SK-N-MC (cell line): ENCODE measurements around the gene SELENOS.
"Not testable (repeated sequence)": the region's sequence is repeated elsewhere in the genome, so short reads cannot be mapped to it uniquely, and the experiment has no call there.

ENCODE experiments used
- DNase-seq: peaks from one replicate; pipeline ENCODE4 v3.0.0-alpha.2; 2011; ENCODE audit warnings: low read depth, low spot score
- H3K27ac ChIP-seq: fragments of 200-600 bp; sonication (generic); 2 replicates; pipeline ENCODE4 v1.5.1; 2016; ENCODE audit warnings: mixed run types
- H3K36me3 ChIP-seq: fragments of 200-600 bp; sonication (generic); 2 replicates; pipeline ENCODE4 v1.6.1; 2017; ENCODE audit warnings: antibody characterized with exemption, low read length, mixed read lengths; ENCODE audit not compliant: insufficient read depth
- H3K4me3 ChIP-seq: fragments of 200-600 bp; sonication (generic); 2 replicates; pipeline ENCODE4 v1.5.1; 2016
- H3K9ac ChIP-seq: fragments of 200-600 bp; sonication (generic); 2 replicates; pipeline ENCODE4 v1.8.0; 2017; ENCODE audit warnings: mixed run types, mixed read lengths; ENCODE audit not compliant: insufficient read length
- H3K9me3 ChIP-seq: fragments of 200-600 bp; sonication (generic); 2 replicates; pipeline ENCODE4 v1.6.1; 2017; ENCODE audit warnings: low read depth, mild to moderate bottlenecking, antibody characterized with exemption, low read length, moderate library complexity, mixed read lengths
- EZH2 ChIP-seq: fragments of 200-600 bp; sonication (generic); IDR thresholded peaks from one replicate; pipeline ENCODE4 v1.6.1; 2017; ENCODE audit warnings: antibody characterized with exemption
- FOXP2 ChIP-seq: optimal IDR thresholded peaks from 2 replicates; pipeline ENCODE3; 2011; ENCODE audit warnings: mild to moderate bottlenecking, moderate library complexity; ENCODE audit not compliant: insufficient read depth; ENCODE audit errors: extremely low read length, control extremely low read depth
- POLR2AphosphoS5 ChIP-seq: IDR thresholded peaks from 2 replicates; pipeline ENCODE4 v1.6.1; 2012; ENCODE audit warnings: mild to moderate bottlenecking, low read depth, low read length, borderline replicate concordance

Gene SELENOS

GRCh38 chr15:101288905-101289513 is 11.7 kb upstream of the SELENOS start:
- H3K9me3 ChIP-seq = no peaks in the 10 kb centered on the region
- peak; percentile 45 for DNase-seq
- H3K36me3 ChIP-seq = peaks cover 81% of the 10 kb centered on the region
- H3K27ac ChIP-seq = no peak overlapping the region
- no peak for TF ChIP-seq POLR2AphosphoS5
- no peak for TF ChIP-seq FOXP2
- no peak for TF ChIP-seq EZH2
- no peak overlapping the region for H3K4me3 ChIP-seq
- H3K9ac ChIP-seq = no peak overlapping the region

DNA sequence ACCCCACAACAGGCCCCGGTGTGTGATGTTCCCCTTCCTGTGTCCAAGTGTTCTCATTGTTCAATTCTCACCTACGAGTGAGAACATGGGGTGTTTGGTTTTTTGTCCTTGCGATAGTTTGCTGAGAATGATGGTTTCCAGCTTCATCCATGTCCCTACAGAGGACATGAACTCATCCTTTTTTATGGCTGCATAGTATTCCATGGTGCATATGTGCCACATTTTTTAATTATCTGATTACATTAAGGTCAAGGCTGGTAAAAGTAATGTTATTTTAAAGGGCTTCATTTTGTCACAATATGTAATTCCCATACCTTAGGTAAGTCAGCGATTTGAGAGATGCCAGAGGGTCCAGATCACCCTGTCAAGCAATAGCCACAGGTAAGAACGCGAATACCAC is 10.1 kb upstream of the SELENOS start:
- peaks cover 92% of the 10 kb centered on the region for H3K36me3 ChIP-seq
- H3K27ac ChIP-seq, H3K9me3 ChIP-seq, H3K4me3 ChIP-seq, DNase-seq, H3K9ac ChIP-seq: not testable (repeated sequence)

DNA sequence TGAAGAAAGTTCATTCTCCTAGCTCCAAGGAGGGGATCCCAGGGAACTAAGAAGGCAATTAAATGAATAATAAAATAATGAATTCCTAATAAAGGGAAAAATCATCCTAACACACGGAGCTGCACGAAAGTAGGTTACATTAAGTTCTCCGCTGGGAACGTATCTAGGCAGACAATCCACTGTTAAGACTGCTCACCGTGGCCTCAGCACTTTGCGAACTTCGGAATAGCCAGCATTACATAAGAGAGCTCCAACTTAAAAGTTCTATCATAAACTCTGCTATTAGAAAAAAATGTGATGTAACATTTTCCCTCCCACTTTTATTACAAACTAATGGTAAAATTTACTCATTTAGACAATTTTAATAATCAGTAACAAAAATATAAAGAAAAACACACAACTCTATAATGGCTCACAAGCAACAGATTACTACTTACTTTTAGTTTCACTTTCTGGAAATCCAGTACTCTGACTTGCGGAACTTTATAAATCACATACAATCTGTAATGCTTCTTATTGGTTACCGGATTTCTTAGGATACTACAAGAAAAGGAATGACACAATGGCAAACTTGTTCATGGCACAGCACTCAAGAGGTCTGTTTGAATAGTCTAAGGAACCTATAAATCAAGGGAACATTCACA is 9.3 kb upstream of the SELENOS start:
- no peak overlapping the region for H3K27ac ChIP-seq
- no peak for DNase-seq
- TF ChIP-seq FOXP2 (no peak), EZH2 (no peak), POLR2AphosphoS5 (no peak)
- no peak overlapping the region for H3K9ac ChIP-seq
- peaks cover 92% of the 10 kb centered on the region for H3K36me3 ChIP-seq
- no peak overlapping the region for H3K4me3 ChIP-seq
- no peaks in the 10 kb centered on the region for H3K9me3 ChIP-seq

GRCh38 chr15:101283931-101284330 is 6.6 kb upstream of the SELENOS start:
- TF ChIP-seq EZH2 (no peak), POLR2AphosphoS5 (no peak), FOXP2 (no peak)
- Histone ChIP-seq H3K9ac (no peak overlapping the region), H3K4me3 (no peak overlapping the region), H3K36me3 (peaks cover 84% of the 10 kb centered on the region), H3K27ac (no peak overlapping the region), H3K9me3 (no peaks in the 10 kb centered on the region)
- DNase-seq = no peak

DNA sequence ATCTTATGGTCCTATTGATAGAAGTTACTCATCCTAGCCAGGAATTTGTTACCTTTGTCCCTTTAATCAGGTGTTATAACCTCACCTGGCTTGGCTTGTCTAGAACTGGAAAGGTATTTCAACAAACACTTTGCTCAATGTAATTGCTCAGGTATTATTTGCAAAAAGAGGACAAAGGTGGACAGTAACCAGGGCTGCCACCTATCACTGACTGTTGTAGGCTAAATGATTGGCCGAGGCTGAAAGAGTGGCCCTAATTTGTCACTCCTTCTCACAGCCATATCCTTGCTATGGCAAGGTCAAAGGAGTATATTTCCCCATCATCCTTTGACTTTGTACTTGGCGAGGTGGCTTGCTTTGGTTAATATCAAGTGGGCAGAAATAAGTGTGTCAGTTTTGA is 2.7 kb upstream of the SELENOS start:
- Histone ChIP-seq H3K9ac (no peak overlapping the region), H3K27ac (no peak overlapping the region), H3K9me3 (no peaks in the 10 kb centered on the region), H3K36me3 (peaks cover 51% of the 10 kb centered on the region), H3K4me3 (no peak overlapping the region)
- DNase-seq = no peak
- TF ChIP-seq POLR2AphosphoS5 (no peak), FOXP2 (no peak), EZH2 (no peak)

GRCh38 chr15:101277943-101278564 is 769 bp upstream of the SELENOS start:
- H3K4me3 ChIP-seq = peak overlapping the region; percentile 78
- no peak for DNase-seq
- H3K9me3 ChIP-seq = no peaks in the 10 kb centered on the region
- TF ChIP-seq POLR2AphosphoS5 (no peak), EZH2 (no peak), FOXP2 (no peak)
- H3K27ac ChIP-seq = no peak overlapping the region
- peak overlapping the region; percentile 56 for H3K9ac ChIP-seq
- peaks cover 51% of the 10 kb centered on the region for H3K36me3 ChIP-seq

GRCh38 chr15:101276501-101277037 is 716 bp downstream of the SELENOS start:
- H3K27ac ChIP-seq = no peak overlapping the region
- no peak for DNase-seq
- H3K9ac ChIP-seq = peak overlapping the region; percentile 72
- no peak for TF ChIP-seq FOXP2
- no peak for TF ChIP-seq EZH2
- no peak for TF ChIP-seq POLR2AphosphoS5
- peak overlapping the region; percentile 78 for H3K4me3 ChIP-seq
- H3K9me3 ChIP-seq = no peaks in the 10 kb centered on the region
- H3K36me3 ChIP-seq = peaks cover 51% of the 10 kb centered on the region

GRCh38 chr15:101275018-101275417 is 2.3 kb downstream of the SELENOS start:
- TF ChIP-seq FOXP2 = no peak
- TF ChIP-seq POLR2AphosphoS5 = no peak
- TF ChIP-seq EZH2 = no peak
- H3K9me3 ChIP-seq = no peaks in the 10 kb centered on the region
- peaks cover 51% of the 10 kb centered on the region for H3K36me3 ChIP-seq
- no peak overlapping the region for H3K9ac ChIP-seq
- no peak overlapping the region for H3K4me3 ChIP-seq
- H3K27ac ChIP-seq = no peak overlapping the region
- DNase-seq = no peak

DNA sequence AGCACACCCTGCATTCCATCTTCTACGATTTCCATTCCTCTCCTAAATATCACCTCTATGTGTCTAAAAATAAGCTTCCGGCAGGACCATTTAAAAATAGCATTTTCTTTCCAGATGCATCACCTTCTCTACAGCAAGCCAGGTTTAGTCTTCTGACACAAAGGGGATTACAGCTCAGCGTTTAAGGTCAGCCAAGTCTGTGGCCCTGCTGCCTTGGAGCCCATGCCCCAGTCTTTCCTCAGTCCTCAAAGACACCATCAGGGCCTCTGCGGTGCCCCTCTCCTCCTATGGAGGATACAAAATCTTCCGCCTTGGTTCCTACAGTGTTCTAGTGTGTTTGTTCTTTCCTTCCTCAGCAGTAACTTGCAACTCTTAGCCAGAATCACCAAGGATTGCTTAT is 3.8 kb downstream of the SELENOS start:
- no peak for DNase-seq
- Histone ChIP-seq H3K27ac (no peak overlapping the region), H3K9ac (no peak overlapping the region), H3K4me3 (no peak overlapping the region), H3K36me3 (peaks cover 48% of the 10 kb centered on the region), H3K9me3 (no peaks in the 10 kb centered on the region)
- TF ChIP-seq POLR2AphosphoS5 (no peak), FOXP2 (no peak), EZH2 (no peak)
